Neural cell (in vitro differentiated cells): ENCODE measurements around the gene HDGF.

Experiments used
- CTCF ChIP-seq: fragments of 450-650 bp; IDR thresholded peaks from 2 replicates; pipeline ENCODE4 v1.5.1; 2014; ENCODE audit warnings: antibody characterized with exemption, mild to moderate bottlenecking, moderate library complexity; ENCODE audit not compliant: poor library complexity, severe bottlenecking
- EZH2 ChIP-seq: fragments of 200-600, 300-800 bp; shearing (Covaris generic), sonication (generic); IDR thresholded peaks from 2 replicates; pipeline ENCODE4 v1.6.1; 2014; ENCODE audit warnings: antibody characterized with exemption, low read length, borderline replicate concordance, mild to moderate bottlenecking; ENCODE audit not compliant: insufficient read depth, poor library complexity, severe bottlenecking
- MXI1 ChIP-seq: fragments of 450-650 bp; conservative IDR thresholded peaks from 2 replicates; pipeline ENCODE4 v1.6.1; 2014; ENCODE audit warnings: antibody characterized with exemption, mild to moderate bottlenecking; ENCODE audit not compliant: poor library complexity, severe bottlenecking
- POLR2AphosphoS5 ChIP-seq: IDR thresholded peaks from 2 replicates; pipeline ENCODE4 v1.6.1; 2012
- RAD21 ChIP-seq: fragments of 450-650 bp; conservative IDR thresholded peaks from 2 replicates; pipeline ENCODE4 v1.6.1; 2014; ENCODE audit warnings: antibody characterized with exemption, mild to moderate bottlenecking, moderate library complexity
- REST ChIP-seq: IDR thresholded peaks from 2 replicates; pipeline ENCODE4 v1.6.1; 2012; ENCODE audit warnings: borderline replicate concordance
- SMC3 ChIP-seq: fragments of 450-650 bp; conservative IDR thresholded peaks from 2 replicates; pipeline ENCODE4 v1.6.1; 2014; ENCODE audit warnings: antibody characterized with exemption, mild to moderate bottlenecking, moderate library complexity; ENCODE audit not compliant: poor library complexity

GRCh38 chr1:156721131-156721530 is 30.3 kb downstream of the HDGF start:
- TF ChIP-seq RAD21 = no peak
- no peak for TF ChIP-seq POLR2AphosphoS5
- no peak for TF ChIP-seq CTCF
- TF ChIP-seq SMC3 = no peak
- no peak for TF ChIP-seq REST
- no peak for TF ChIP-seq MXI1
- TF ChIP-seq EZH2 = no peak
